NB4 (cell line): ENCODE data around the gene RAB29.

Source experiments
- POLR2A ChIP-seq: IDR thresholded peaks from 2 replicates; pipeline ENCODE4 v1.6.1; 2011; ENCODE audit warnings: mild to moderate bottlenecking; ENCODE audit not compliant: insufficient read length; ENCODE audit errors: extremely low read depth
- TF ChIP-seq, protein P1 (sequence below): IDR thresholded peaks from one replicate; pipeline ENCODE4 v1.5.1; 2012; ENCODE audit warnings: low read depth, low read length

- TF ChIP-seq POLR2A = no peak
- TF ChIP-seq, protein P1, sequence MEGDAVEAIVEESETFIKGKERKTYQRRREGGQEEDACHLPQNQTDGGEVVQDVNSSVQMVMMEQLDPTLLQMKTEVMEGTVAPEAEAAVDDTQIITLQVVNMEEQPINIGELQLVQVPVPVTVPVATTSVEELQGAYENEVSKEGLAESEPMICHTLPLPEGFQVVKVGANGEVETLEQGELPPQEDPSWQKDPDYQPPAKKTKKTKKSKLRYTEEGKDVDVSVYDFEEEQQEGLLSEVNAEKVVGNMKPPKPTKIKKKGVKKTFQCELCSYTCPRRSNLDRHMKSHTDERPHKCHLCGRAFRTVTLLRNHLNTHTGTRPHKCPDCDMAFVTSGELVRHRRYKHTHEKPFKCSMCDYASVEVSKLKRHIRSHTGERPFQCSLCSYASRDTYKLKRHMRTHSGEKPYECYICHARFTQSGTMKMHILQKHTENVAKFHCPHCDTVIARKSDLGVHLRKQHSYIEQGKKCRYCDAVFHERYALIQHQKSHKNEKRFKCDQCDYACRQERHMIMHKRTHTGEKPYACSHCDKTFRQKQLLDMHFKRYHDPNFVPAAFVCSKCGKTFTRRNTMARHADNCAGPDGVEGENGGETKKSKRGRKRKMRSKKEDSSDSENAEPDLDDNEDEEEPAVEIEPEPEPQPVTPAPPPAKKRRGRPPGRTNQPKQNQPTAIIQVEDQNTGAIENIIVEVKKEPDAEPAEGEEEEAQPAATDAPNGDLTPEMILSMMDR = no peak
Observed at GRCh38 chr1:205792481-205792881, 17.2 kb upstream of the RAB29 start.
